NCI-H2171 treated with DMSO at 0.1 percent for 48 hours (cell line): ENCODE measurements around the gene FPR2.
"Not testable (repeated sequence)": the region's sequence is repeated elsewhere in the genome, so short reads cannot be mapped to it uniquely, and the experiment has no call there.

Experiments
- DNase-seq: peaks from one replicate; lab custom pipeline; 2025; lab: John Stamatoyannopoulos, UW

FPR2 gene

GRCh38 chr19:51784109-51784785 is 23.3 kb downstream of the FPR2 start:
- no peak for DNase-seq

GRCh38 chr19:51784922-51785690 is 24.1 kb downstream of the FPR2 start:
- no peak for DNase-seq

GRCh38 chr19:51786646-51787494 is 25.9 kb downstream of the FPR2 start:
- no peak for DNase-seq

- DNase-seq = no peak
Observed at GRCh38 chr19:51788029-51788428, 27.0 kb downstream of the FPR2 start.

- DNase-seq = no peak
Observed at GRCh38 chr19:51789061-51789795, 28.2 kb downstream of the FPR2 start.

GRCh38 chr19:51792932-51793331 is 32.0 kb downstream of the FPR2 start:
- no peak for DNase-seq

- peak; percentile 58 for DNase-seq
Observed at GRCh38 chr19:51793994-51794393, 33.0 kb downstream of the FPR2 start.

GRCh38 chr19:51794885-51795490 is 34.0 kb downstream of the FPR2 start, which contains the start of gene FPR3:
TSS of gene FPR3 (plus strand) at chr19:51795157. CDS start at chr19:51823749, 28,592 bp downstream.
- DNase-seq = no peak

GRCh38 chr19:51796195-51796679 is 35.3 kb downstream of the FPR2 start:
- no peak for DNase-seq

GRCh38 chr19:51797480-51797879 is 36.5 kb downstream of the FPR2 start:
- no peak for DNase-seq

- no peak for DNase-seq
Observed at GRCh38 chr19:51798062-51798461, 37.1 kb downstream of the FPR2 start.

GRCh38 chr19:51799034-51799773 is 38.2 kb downstream of the FPR2 start:
- DNase-seq = no peak

- no peak for DNase-seq
Observed at GRCh38 chr19:51799774-51800472, 38.9 kb downstream of the FPR2 start.

GRCh38 chr19:51800473-51801244 is 39.7 kb downstream of the FPR2 start:
- no peak for DNase-seq

- no peak for DNase-seq
Observed at GRCh38 chr19:51802775-51803174, 41.8 kb downstream of the FPR2 start.

GRCh38 chr19:51803519-51803918 is 42.5 kb downstream of the FPR2 start:
- DNase-seq = no peak

GRCh38 chr19:51803967-51804366 is 43.0 kb downstream of the FPR2 start:
- DNase-seq = no peak

GRCh38 chr19:51804789-51805188 is 43.8 kb downstream of the FPR2 start:
- not testable (repeated sequence) for DNase-seq

- DNase-seq = not testable (repeated sequence)
Observed at GRCh38 chr19:51805396-51805795, 44.4 kb downstream of the FPR2 start.
